Thoracic aorta (tissue), 2 donors: ENCODE measurements around the gene CHCHD6. TPM values are rescaled to one million over a fixed set of nuclear protein-coding genes. Genes with fewer than 3 reads are reported as not detected.
A peak's percentile ranks its signal among the peaks of the same experiment; 100 is the strongest.

ENCODE experiments used
- ATAC-seq: fragments of 150-250 bp; one replicate; pipeline ENCODE4 v1.8.0; 2017; ENCODE audit warnings: low read depth; ENCODE audit not compliant: insufficient number of reproducible peaks, low FRiP score
- DNase-seq: peaks from one replicate; pipeline ENCODE4 v3.0.0-alpha.2; 2020; ENCODE audit warnings: low spot score
- H3K27ac ChIP-seq, 2 donors: fragments of 200-600 bp; sonication (generic); 1 replicate in 1 of 2; 2 replicates in 1 of 2; pipeline ENCODE4 v1.5.1; 2016; ENCODE audit warnings: mild to moderate bottlenecking in 2 of 2, moderate library complexity in 2 of 2
- H3K27me3 ChIP-seq: fragments of 200-600 bp; sonication (generic); replicated peaks from 2 replicates; pipeline ENCODE4 v1.6.0; 2016; ENCODE audit warnings: mild to moderate bottlenecking; ENCODE audit not compliant: insufficient read depth
- H3K36me3 ChIP-seq: fragments of 200-600 bp; sonication (generic); one replicate; pipeline ENCODE4 v1.5.1; 2016
- H3K4me1 ChIP-seq, 2 donors: fragments of 200-600 bp; sonication (generic); 1 replicate in 1 of 2; 2 replicates in 1 of 2; pipeline versions ENCODE4 v1.5.1 to v1.6.0; 2016; ENCODE audit warnings: low read depth in 2 of 2, mild to moderate bottlenecking in 1 of 2; ENCODE audit not compliant: control insufficient read depth in 1 of 2
- H3K4me3 ChIP-seq: fragments of 200-600 bp; sonication (generic); 2 replicates; pipeline ENCODE4 v1.5.1; 2016; ENCODE audit warnings: mild to moderate bottlenecking
- H3K9me3 ChIP-seq: fragments of 200-600 bp; sonication (generic); 2 replicates; pipeline ENCODE4 v1.5.1; 2016
- CTCF ChIP-seq: fragments of 200-600 bp; sonication (generic); IDR thresholded peaks from one replicate; pipeline ENCODE4 v1.5.1; 2019; ENCODE audit warnings: antibody characterized with exemption
- total RNA-seq, 2 donors: library from RNA; depleted of rRNA; stranded (reverse); fragments of >200 nt; gene quantifications; one replicate each; pipeline versions ENCODE4 v1.1.0 to v1.2.3, GENCODE V29; 2016

Gene CHCHD6
- total RNA-seq, 2 donors from 2014 or later, result 12.5 to 17.1 TPM

- Histone ChIP-seq H3K27ac (no peak overlapping the region), H3K36me3 (no peaks in the 10 kb centered on the region), H3K9me3 (no peaks in the 10 kb centered on the region), H3K4me3 (no peak overlapping the region), H3K4me1 (peaks cover 12 to 28% of the 10 kb centered on the region in 2 donors), H3K27me3 (no peaks in the 10 kb centered on the region)
- no peak for ATAC-seq
- DNase-seq, result no peak
- TF ChIP-seq CTCF, result no peak
These were observed 39.7 kb downstream of the CHCHD6 start for GRCh38 chr3:126743781-126744180.

GRCh38 chr3:126745760-126746394 lies 41.8 kb downstream of the CHCHD6 start:
- no peak for TF ChIP-seq CTCF
- Histone ChIP-seq H3K27me3 (no peaks in the 10 kb centered on the region), H3K4me1 (peaks cover 12 to 28% of the 10 kb centered on the region in 2 donors), H3K27ac (peak overlapping the region; percentile 59 to 67), H3K4me3 (peak overlapping the region; percentile 58), H3K36me3 (no peaks in the 10 kb centered on the region), H3K9me3 (no peaks in the 10 kb centered on the region)
- DNase-seq (no peak), ATAC-seq (no peak)

GRCh38 chr3:126746395-126747177 lies 42.5 kb downstream of the CHCHD6 start:
- peak; percentile 37 for TF ChIP-seq CTCF
- Histone ChIP-seq H3K27me3 (no peaks in the 10 kb centered on the region), H3K4me1 (peaks cover 12 to 28% of the 10 kb centered on the region in 2 donors), H3K9me3 (no peaks in the 10 kb centered on the region), H3K36me3 (no peaks in the 10 kb centered on the region), H3K4me3 (peak overlapping the region; percentile 58), H3K27ac (peak overlapping the region; percentile 59 to 67)
- no peak for DNase-seq
- ATAC-seq, result peak; percentile 56

- DNase-seq (no peak), ATAC-seq (no peak)
- Histone ChIP-seq H3K27ac (no peak overlapping the region), H3K4me1 (peaks cover 12 to 35% of the 10 kb centered on the region in 2 donors), H3K4me3 (no peak overlapping the region), H3K27me3 (no peaks in the 10 kb centered on the region), H3K9me3 (no peaks in the 10 kb centered on the region), H3K36me3 (no peaks in the 10 kb centered on the region)
- TF ChIP-seq CTCF, result no peak
These were observed 43.7 kb downstream of the CHCHD6 start for GRCh38 chr3:126747768-126748167.

GRCh38 chr3:126748701-126749546 lies 44.9 kb downstream of the CHCHD6 start:
- peaks cover 12 to 43% of the 10 kb centered on the region in 2 donors for H3K4me1 ChIP-seq
- DNase-seq (no peak), ATAC-seq (no peak)
- H3K27ac ChIP-seq, result no peak overlapping the region
- no peaks in the 10 kb centered on the region for H3K36me3 ChIP-seq
- H3K27me3 ChIP-seq, result no peaks in the 10 kb centered on the region
- no peak overlapping the region for H3K4me3 ChIP-seq
- no peak for TF ChIP-seq CTCF
- no peaks in the 10 kb centered on the region for H3K9me3 ChIP-seq
